ENCODE data around the gene ADAMTS15. TPM values are rescaled to one million over a fixed set of nuclear protein-coding genes. Genes with fewer than 3 reads are reported as not detected.

ADAMTS15 gene, protein sequence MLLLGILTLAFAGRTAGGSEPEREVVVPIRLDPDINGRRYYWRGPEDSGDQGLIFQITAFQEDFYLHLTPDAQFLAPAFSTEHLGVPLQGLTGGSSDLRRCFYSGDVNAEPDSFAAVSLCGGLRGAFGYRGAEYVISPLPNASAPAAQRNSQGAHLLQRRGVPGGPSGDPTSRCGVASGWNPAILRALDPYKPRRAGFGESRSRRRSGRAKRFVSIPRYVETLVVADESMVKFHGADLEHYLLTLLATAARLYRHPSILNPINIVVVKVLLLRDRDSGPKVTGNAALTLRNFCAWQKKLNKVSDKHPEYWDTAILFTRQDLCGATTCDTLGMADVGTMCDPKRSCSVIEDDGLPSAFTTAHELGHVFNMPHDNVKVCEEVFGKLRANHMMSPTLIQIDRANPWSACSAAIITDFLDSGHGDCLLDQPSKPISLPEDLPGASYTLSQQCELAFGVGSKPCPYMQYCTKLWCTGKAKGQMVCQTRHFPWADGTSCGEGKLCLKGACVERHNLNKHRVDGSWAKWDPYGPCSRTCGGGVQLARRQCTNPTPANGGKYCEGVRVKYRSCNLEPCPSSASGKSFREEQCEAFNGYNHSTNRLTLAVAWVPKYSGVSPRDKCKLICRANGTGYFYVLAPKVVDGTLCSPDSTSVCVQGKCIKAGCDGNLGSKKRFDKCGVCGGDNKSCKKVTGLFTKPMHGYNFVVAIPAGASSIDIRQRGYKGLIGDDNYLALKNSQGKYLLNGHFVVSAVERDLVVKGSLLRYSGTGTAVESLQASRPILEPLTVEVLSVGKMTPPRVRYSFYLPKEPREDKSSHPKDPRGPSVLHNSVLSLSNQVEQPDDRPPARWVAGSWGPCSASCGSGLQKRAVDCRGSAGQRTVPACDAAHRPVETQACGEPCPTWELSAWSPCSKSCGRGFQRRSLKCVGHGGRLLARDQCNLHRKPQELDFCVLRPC
- total RNA-seq, result 10 to 100 TPM; 18.4 to 34.1 (median 24.9) TPM

DNA sequence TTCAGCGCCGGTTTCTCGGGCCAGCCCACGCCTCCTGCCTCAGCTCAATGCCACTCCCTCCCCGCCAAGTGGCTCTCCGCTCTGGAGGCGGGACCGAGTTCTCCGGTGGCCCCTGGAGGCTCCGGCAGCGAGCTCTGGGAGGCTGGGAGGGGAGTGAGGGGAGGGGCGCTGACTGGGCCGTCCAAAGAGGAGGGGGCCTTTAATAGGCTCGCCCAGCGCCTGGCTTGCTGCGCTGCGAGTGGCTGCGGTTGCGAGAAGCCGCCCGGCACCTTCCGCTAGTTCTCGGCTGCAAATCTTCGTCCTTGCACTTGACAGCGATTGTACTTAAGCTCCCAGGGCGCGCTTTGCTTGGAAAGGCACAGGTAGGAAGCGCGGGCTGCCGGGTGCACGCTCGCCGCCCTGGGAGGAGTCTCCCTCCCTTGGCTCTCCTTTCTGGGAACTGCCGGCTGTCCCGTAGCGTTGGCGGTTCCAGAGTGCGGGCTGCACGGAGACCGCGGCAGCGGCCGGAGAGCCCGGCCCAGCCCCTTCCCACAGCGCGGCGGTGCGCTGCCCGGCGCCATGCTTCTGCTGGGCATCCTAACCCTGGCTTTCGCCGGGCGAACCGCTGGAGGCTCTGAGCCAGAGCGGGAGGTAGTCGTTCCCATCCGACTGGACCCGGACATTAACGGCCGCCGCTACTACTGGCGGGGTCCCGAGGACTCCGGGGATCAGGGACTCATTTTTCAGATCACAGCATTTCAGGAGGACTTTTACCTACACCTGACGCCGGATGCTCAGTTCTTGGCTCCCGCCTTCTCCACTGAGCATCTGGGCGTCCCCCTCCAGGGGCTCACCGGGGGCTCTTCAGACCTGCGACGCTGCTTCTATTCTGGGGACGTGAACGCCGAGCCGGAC lies at the start of gene ADAMTS15:
Gene ADAMTS15 (plus strand): TSS at position 230 of the 894 bp plus-strand sequence. CDS start 329 bp downstream, at position 559.
- DNase-seq (ENCODE audit: low spot score in 2 of 2), result peak; percentile 66 to 75
- 0 to 1% methylated on average over 27 to 65 of the region's 75 CpGs for WGBS, 2 donors

GRCh38 chr11:130399196-130399595 lies 49.2 kb upstream of the ADAMTS15 start:
- Histone ChIP-seq H3K27ac (no peak overlapping the region), H3K4me1 (peaks cover 0 to 42% (median 17%) of the 10 kb centered on the region in 4 donors), H3K27me3 (no peaks in the 10 kb centered on the region), H3K4me3 (no peak overlapping the region), H3K9me3 (no peaks in the 10 kb centered on the region), H3K36me3 (no peaks in the 10 kb centered on the region)
- TF ChIP-seq CTCF (IDR thresholded peaks at IDR 0.05) (no peak), POLR2A (IDR thresholded peaks at IDR 0.05) (no peak), EP300 (IDR thresholded peaks at IDR 0.05) (no peak)
- 91 to 93% methylated on average over 2 of the region's 2 CpGs for WGBS, 2 donors
- DNase-seq (ENCODE audit: low spot score in 2 of 2), result no peak

More for the DNA sequence above, at the start of gene ADAMTS15:
- peak in 1 of 5 experiments; percentile 21 for TF ChIP-seq CTCF (IDR thresholded peaks at IDR 0.05)
- TF ChIP-seq EP300 (IDR thresholded peaks at IDR 0.05), result peak in 1 of 2 donors; percentile 77
- peak; percentile 12 to 62 for TF ChIP-seq POLR2A (IDR thresholded peaks at IDR 0.05)
- Histone ChIP-seq H3K4me3 (peak within 1 kb of the TSS; percentile 59 to 82 (median 67)), H3K36me3 (no peaks in the 10 kb centered on the region), H3K27me3 (no peaks in the 10 kb centered on the region), H3K27ac (peak within 1 kb of the TSS; percentile 1 to 83 (median 68)), H3K9me3 (no peaks in the 10 kb centered on the region), H3K4me1 (peaks cover 0 to 49% (median 16%) of the 10 kb centered on the region in 4 donors)

DNA sequence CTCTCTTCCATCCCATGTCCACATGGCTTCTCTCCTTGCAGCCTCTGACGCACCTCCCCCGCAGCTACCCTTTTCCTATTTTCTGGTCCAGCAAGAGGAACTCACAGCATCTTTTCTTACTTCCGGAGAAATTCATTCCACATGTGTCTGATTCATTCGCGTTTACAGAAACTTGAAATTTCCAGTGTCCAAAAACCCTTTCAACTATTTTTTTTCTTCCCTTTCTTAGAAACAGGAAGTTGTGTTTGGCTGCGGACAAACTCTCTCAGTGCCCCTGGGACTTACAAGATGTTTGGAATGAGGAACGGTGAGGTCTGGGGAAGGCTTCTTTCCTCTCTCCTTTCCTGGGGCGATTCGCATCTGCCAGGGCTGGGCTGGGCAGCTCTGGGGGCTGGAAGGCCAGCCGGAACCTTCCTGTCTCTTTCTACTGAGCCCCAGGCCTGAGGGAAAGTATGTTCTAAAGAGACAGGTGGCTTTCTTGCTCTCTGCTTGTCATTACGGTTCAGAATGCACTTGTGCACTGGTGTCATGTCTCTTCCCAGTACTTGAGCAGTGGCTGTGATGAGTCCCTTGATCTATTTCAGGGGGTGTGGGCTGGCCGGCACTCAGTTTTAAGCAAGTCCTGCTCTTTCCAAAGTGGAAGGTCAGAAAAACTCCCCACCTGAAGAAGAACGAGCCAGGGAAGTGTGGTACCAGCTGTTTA lies 47.5 kb upstream of the ADAMTS15 start:
- peak in 1 of 2 donors; percentile 28 for DNase-seq (ENCODE audit: low spot score in 2 of 2)
- peak overlapping the region in 2 of 4 donors; percentile 73 to 79 for H3K27ac ChIP-seq
- TF ChIP-seq POLR2A (IDR thresholded peaks at IDR 0.05), result no peak
- TF ChIP-seq EP300 (IDR thresholded peaks at IDR 0.05), result peak in 1 of 2 donors; percentile 44
- 23 to 31% methylated on average over 13 of the region's 13 CpGs for WGBS, 2 donors
- no peaks in the 10 kb centered on the region for H3K36me3 ChIP-seq
- no peak overlapping the region for H3K4me3 ChIP-seq
- H3K9me3 ChIP-seq, result no peaks in the 10 kb centered on the region
- peaks cover 0 to 42% (median 18%) of the 10 kb centered on the region in 4 donors for H3K4me1 ChIP-seq
- H3K27me3 ChIP-seq, result no peaks in the 10 kb centered on the region

DNA sequence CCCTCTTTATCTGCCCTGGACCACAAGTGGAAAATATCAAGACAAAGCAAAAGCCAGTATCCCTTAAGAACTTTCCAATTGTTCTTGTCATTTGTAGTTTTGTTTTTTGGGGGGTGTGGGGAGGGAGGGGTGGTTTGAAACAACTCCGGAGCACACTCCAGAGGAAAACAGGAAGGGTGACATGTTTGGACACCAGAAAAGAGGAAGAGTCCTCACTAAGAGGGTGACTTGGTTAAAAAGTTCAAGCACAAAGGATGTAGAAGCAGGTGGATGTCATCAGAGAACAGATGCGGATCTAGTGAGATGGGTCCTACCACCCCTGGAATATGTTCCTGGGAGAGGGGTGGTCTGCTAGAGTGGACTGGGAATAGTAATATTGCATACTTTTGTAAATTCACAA lies 45.9 kb upstream of the ADAMTS15 start:
- 51 to 55% methylated on average over 2 of the region's 2 CpGs for WGBS, 2 donors
- no peaks in the 10 kb centered on the region for H3K9me3 ChIP-seq

More for the DNA sequence above, 45.9 kb upstream of the ADAMTS15 start:
- H3K27me3 ChIP-seq, result no peaks in the 10 kb centered on the region
- no peaks in the 10 kb centered on the region for H3K36me3 ChIP-seq
- no peak for DNase-seq (ENCODE audit: low spot score in 2 of 2)
- peaks cover 0 to 42% (median 18%) of the 10 kb centered on the region in 4 donors for H3K4me1 ChIP-seq
- peak overlapping the region; percentile 55 to 88 (median 73) for H3K27ac ChIP-seq
- no peak overlapping the region for H3K4me3 ChIP-seq
- TF ChIP-seq EP300 (IDR thresholded peaks at IDR 0.05) (no peak), CTCF (IDR thresholded peaks at IDR 0.05) (no peak), POLR2A (IDR thresholded peaks at IDR 0.05) (no peak)

Measured in tibial nerve (tissue), 4 donors.